ENCODE results near the gene ESYT2.

GRCh38 chr7:158781974-158782664 is 47.2 kb downstream of the ESYT2 start:
- TF ChIP-seq GATA2 (IDR thresholded peaks at IDR 0.05; ENCODE audit: low read depth, low read length) (no peak), GATA3 (IDR thresholded peaks at IDR 0.05; ENCODE audit: low read depth, low read length) (no peak)

Data from SH-SY5Y (cell line).